H1 (cell line): ENCODE results near the gene ZNF70. TPM values are rescaled to one million over a fixed set of nuclear protein-coding genes. Genes with fewer than 3 reads are reported as not detected.

Experiments
- CTCF ChIA-PET: fragments of 300-600 bp; sonication (Branson Sonifier 250); formaldehyde crosslinking; loops from one replicate; lab custom pipeline; 2021; ENCODE audit not compliant: partially characterized antibody; lab: Charles Lee
- POLR2A ChIA-PET: fragments of 300-600 bp; sonication (Branson Sonifier 250); formaldehyde crosslinking; loops from one replicate; lab custom pipeline; 2021; ENCODE audit warnings: inconsistent platforms; ENCODE audit not compliant: partially characterized antibody; lab: Charles Lee
- DNase-seq, 2 experiments: peaks; one replicate each; pipeline versions ENCODE4 v3.0.0 to v3.0.0-alpha.2; 2010 to 2022; ENCODE audit warnings: low spot score in 2 of 2, low read depth in 1 of 2, mixed read lengths in 1 of 2
- FAIRE-seq: peaks from 2 replicates; lab custom pipeline; 2011; peaks lifted over from hg19 to GRCh38; lab: Jason Lieb, UNC
- H2AFZ ChIP-seq: 2 replicates; pipeline ENCODE4 v1.8.1; 2012; ENCODE audit warnings: low read length, inconsistent platforms
- H2AK5ac ChIP-seq: 2 replicates; pipeline ENCODE4 v1.6.1; 2013; ENCODE audit warnings: low read depth, low read length
- H2BK120ac ChIP-seq: replicated peaks from 2 replicates; pipeline ENCODE3; 2013; ENCODE audit warnings: low read depth, low read length, inconsistent platforms
- H2BK12ac ChIP-seq: 2 replicates; pipeline ENCODE4 v1.6.1; 2013; ENCODE audit warnings: low read depth, low read length
- H2BK15ac ChIP-seq: 2 replicates; pipeline ENCODE4 v1.6.1; 2013; ENCODE audit warnings: low read length
- H2BK20ac ChIP-seq: 2 replicates; pipeline ENCODE4 v1.6.1; 2013; ENCODE audit warnings: low read length
- H2BK5ac ChIP-seq: 2 replicates; pipeline ENCODE4 v1.6.1; 2013; ENCODE audit warnings: low read depth, low read length
- H3K14ac ChIP-seq: 2 replicates; pipeline ENCODE4 v1.6.1; 2013; ENCODE audit warnings: inconsistent platforms; ENCODE audit not compliant: insufficient read length
- H3K18ac ChIP-seq: 2 replicates; pipeline ENCODE4 v1.6.1; 2013; ENCODE audit warnings: low read length; ENCODE audit errors: extremely low read depth
- H3K23ac ChIP-seq: 2 replicates; pipeline ENCODE4 v1.6.1; 2013; ENCODE audit warnings: inconsistent platforms; ENCODE audit not compliant: insufficient read length
- H3K23me2 ChIP-seq: 2 replicates; pipeline ENCODE4 v1.6.1; 2013; ENCODE audit warnings: low read depth, low read length
- H3K27ac ChIP-seq: 2 replicates; pipeline ENCODE4 v1.6.1; 2011; ENCODE audit warnings: low read depth, low read length, inconsistent platforms
- H3K27me3 ChIP-seq, 4 experiments: replicated peaks in 1 of 4; 1 replicate in 1 of 4; 2 replicates in 3 of 4; pipeline versions ENCODE4 v1.6.1 to v1.8.1; 2011 to 2013; ENCODE audit warnings: low read length in 3 of 4, mild to moderate bottlenecking in 3 of 4, inconsistent platforms in 2 of 4, mixed read lengths in 2 of 4, moderate library complexity in 1 of 4; ENCODE audit not compliant: control insufficient read depth in 3 of 4, insufficient read depth in 3 of 4; ENCODE audit errors: extremely low read depth in 1 of 4
- H3K36me3 ChIP-seq, 4 experiments: 2 replicates each; pipeline versions ENCODE4 v1.6.1 to v1.8.1; 2011 to 2013; ENCODE audit warnings: mild to moderate bottlenecking in 4 of 4, low read length in 3 of 4, moderate library complexity in 2 of 4, control low read depth in 1 of 4, inconsistent platforms in 1 of 4; ENCODE audit not compliant: insufficient read depth in 4 of 4, control insufficient read depth in 2 of 4
- H3K4ac ChIP-seq: replicated peaks from 2 replicates; pipeline ENCODE3; 2013; ENCODE audit warnings: low read length, low read depth, mixed read lengths, inconsistent platforms; ENCODE audit not compliant: insufficient read length
- H3K4me1 ChIP-seq, 4 experiments: replicated peaks in 1 of 4; 1 replicate in 1 of 4; 2 replicates in 3 of 4; pipeline versions ENCODE4 v1.6.1 to v1.8.1; 2011 to 2013; ENCODE audit warnings: low read length in 3 of 4, inconsistent platforms in 2 of 4, mixed read lengths in 1 of 4; ENCODE audit not compliant: insufficient read depth in 4 of 4, control insufficient read depth in 3 of 4
- H3K4me2 ChIP-seq, 2 experiments: 2 replicates each; pipeline versions ENCODE4 v1.6.1 to v1.8.1; 2011 to 2013; ENCODE audit warnings: low read depth in 2 of 2, low read length in 2 of 2, control low read depth in 1 of 2, inconsistent platforms in 1 of 2, mild to moderate bottlenecking in 1 of 2; ENCODE audit not compliant: insufficient read depth in 1 of 2
- H3K4me3 ChIP-seq, 4 experiments: fragments of 200-600, 300-600 bp in 1 of 4; sonication (generic), shearing (Covaris generic), sonication (Bioruptor Twin) in 1 of 4; 2 replicates each; pipeline versions ENCODE4 v1.5.1 to v1.8.1; 2011 to 2016; ENCODE audit warnings: low read length in 4 of 4, low read depth in 3 of 4, control low read depth in 2 of 4, inconsistent platforms in 2 of 4, mild to moderate bottlenecking in 2 of 4, mixed read lengths in 1 of 4, moderate library complexity in 1 of 4; ENCODE audit not compliant: insufficient read depth in 2 of 4; ENCODE audit errors: extremely low read depth in 1 of 4
- H3K56ac ChIP-seq: replicated peaks from 2 replicates; pipeline ENCODE3; 2013; ENCODE audit warnings: low read depth, mild to moderate bottlenecking, mixed read lengths, low read length, inconsistent platforms; ENCODE audit not compliant: insufficient read length
- H3K79me1 ChIP-seq: 2 replicates; pipeline ENCODE4 v1.6.1; 2013; ENCODE audit warnings: low read depth, low read length, control low read depth
- H3K79me2 ChIP-seq, 2 experiments: 2 replicates each; pipeline versions ENCODE4 v1.6.1 to v1.8.1; 2012 to 2013; ENCODE audit warnings: low read length in 2 of 2, mild to moderate bottlenecking in 2 of 2, inconsistent platforms in 1 of 2; ENCODE audit not compliant: insufficient read depth in 2 of 2, control insufficient read depth in 1 of 2
- H3K9ac ChIP-seq, 4 experiments: replicated peaks in 1 of 4; 1 replicate in 1 of 4; 2 replicates in 3 of 4; pipeline versions ENCODE4 v1.6.1 to v1.8.1; 2011 to 2013; ENCODE audit warnings: low read depth in 3 of 4, low read length in 3 of 4, control low read depth in 2 of 4, mild to moderate bottlenecking in 2 of 4, moderate library complexity in 2 of 4, inconsistent platforms in 1 of 4; ENCODE audit errors: extremely low read depth in 1 of 4
- H3K9me3 ChIP-seq, 2 experiments: 2 replicates each; pipeline versions ENCODE4 v1.6.1 to v1.8.1; 2012 to 2013; ENCODE audit warnings: mild to moderate bottlenecking in 2 of 2, moderate library complexity in 2 of 2, control low read depth in 1 of 2, inconsistent platforms in 1 of 2, low read depth in 1 of 2, low read length in 1 of 2, mixed read lengths in 1 of 2; ENCODE audit not compliant: insufficient read depth in 2 of 2
- H4K20me1 ChIP-seq, 2 experiments: replicated peaks in 1 of 2; 2 replicates each; pipeline versions ENCODE3 to v1.8.1; 2011 to 2013; ENCODE audit warnings: inconsistent platforms in 2 of 2, low read length in 2 of 2, mild to moderate bottlenecking in 1 of 2; ENCODE audit not compliant: insufficient read depth in 2 of 2, control insufficient read depth in 1 of 2
- H4K5ac ChIP-seq: 2 replicates; pipeline ENCODE4 v1.6.1; 2013; ENCODE audit warnings: low read length, low read depth, mixed read lengths, inconsistent platforms; ENCODE audit not compliant: insufficient read length
- H4K8ac ChIP-seq: 2 replicates; pipeline ENCODE4 v1.8.0; 2013; ENCODE audit warnings: mild to moderate bottlenecking, moderate library complexity, low read length, inconsistent platforms; ENCODE audit not compliant: insufficient read depth; ENCODE audit errors: extremely low read depth
- H4K91ac ChIP-seq: replicated peaks from 2 replicates; pipeline ENCODE3; 2013; ENCODE audit warnings: low read length, mixed read lengths, inconsistent platforms; ENCODE audit not compliant: insufficient read length
- RBBP5 ChIP-seq: IDR thresholded peaks from 2 replicates; pipeline ENCODE4 v1.7.1; 2012; ENCODE audit warnings: low read depth, mild to moderate bottlenecking, inconsistent platforms, low read length, moderate library complexity, borderline replicate concordance
- SRF ChIP-seq: IDR thresholded peaks from 2 replicates; pipeline ENCODE4 v1.6.1; 2011; ENCODE audit warnings: mild to moderate bottlenecking, low read depth, low read length, moderate library complexity
- ZNF274 ChIP-seq: IDR thresholded peaks from 2 replicates; pipeline ENCODE4 v1.7.0; 2012; ENCODE audit warnings: low read length, borderline replicate concordance; ENCODE audit errors: extremely low read depth
- WGBS, 2 experiments: shearing (Covaris generic) in 1 of 2; methylation state at CpG; one replicate each; pipeline versions ENCODE4 v1.1.6 to v1.1.7; 2013 to 2015; ENCODE audit warnings: low lambda C conversion rate in 2 of 2, mixed read lengths in 2 of 2, inconsistent platforms in 1 of 2, low coverage in 1 of 2, missing lambda C conversion rate in 1 of 2; ENCODE audit not compliant: insufficient replicate concordance in 2 of 2, insufficient coverage in 1 of 2, insufficient read length in 1 of 2; ENCODE audit errors: extremely low coverage in 1 of 2, missing lambda C conversion rate in 1 of 2; 5-methylcytosine and 5-hydroxymethylcytosine counted together
- polyA plus RNA-seq, 7 experiments: library from polyadenylated mRNA; depleted of rRNA in 3 of 7; stranded (reverse) in 5 of 7; unstranded in 2 of 7; fragments of >200 nt in 5 of 7; fragments of 200-250 nt in 2 of 7; gene quantifications; 1 replicate in 5 of 7; 2 replicates in 1 of 7; 4 replicates in 1 of 7; pipeline versions ENCODE4 v1.2.1 to v1.2.3, GENCODE V29; 2011 to 2013; ENCODE audit warnings: missing spikeins in 2 of 7, mixed read lengths in 2 of 7
- total RNA-seq: library from RNA; stranded (reverse); fragmentation: NEBNext Ultra II Directional; extraction: Animal tissue kit (Norgen Biotek cat#: 25700); gene quantifications from 2 replicates; pipeline ENCODE4 v1.2.1, GENCODE V29; 2021
- TF ChIP-seq, protein P1 (sequence below): IDR thresholded peaks from 2 replicates; pipeline ENCODE4 v1.6.1; 2011; ENCODE audit warnings: low read length, improper control_type of control experiment

The ZNF70 gene
- total and polyA plus RNA-seq, 2 of the 8 experiments (the other 6 are each of a cell fraction or from before 2014, with no cell fraction given), result 1.1 to 2.6 TPM

DNA sequence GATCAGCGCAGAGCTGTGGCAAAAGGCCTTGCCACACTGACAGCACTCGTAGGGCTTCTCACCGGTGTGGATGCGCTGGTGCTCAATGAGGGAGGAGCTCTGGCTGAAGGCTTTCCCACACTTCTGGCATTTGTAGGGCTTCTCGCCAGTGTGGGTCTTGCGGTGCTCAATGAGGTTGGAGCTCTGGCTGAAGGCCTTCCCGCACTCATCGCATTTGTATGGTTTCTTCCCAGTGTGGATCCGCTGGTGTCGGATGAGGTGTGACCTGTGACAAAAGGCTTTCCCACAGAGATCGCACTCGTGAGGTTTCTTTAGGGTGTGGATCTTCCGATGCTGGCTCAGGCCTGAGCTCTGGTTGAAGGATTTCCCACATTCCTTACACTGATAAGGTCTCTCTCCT, 6.9 kb downstream of the ZNF70 start:
- no peak overlapping the region for H4K5ac ChIP-seq
- H3K4me3 ChIP-seq, result no peak overlapping the region
- WGBS, 2 experiments, result 85% methylated on average over 13 of the region's 13 CpGs; no CpG with 5 or more reads in 1 of the 2 experiments
- peaks cover 0 to 9% (median 2%) of the 10 kb centered on the region in 4 experiments; a peak in 3 of 8 replicates for H3K36me3 ChIP-seq
- FAIRE-seq, result no peak
- H2AFZ ChIP-seq, result no peak overlapping the region
- H3K27ac ChIP-seq, result no peak overlapping the region
- no peak overlapping the region for H3K14ac ChIP-seq
- no peaks in the 10 kb centered on the region for H3K27me3 ChIP-seq
- no peak overlapping the region for H3K23ac ChIP-seq
- no peak overlapping the region for H4K8ac ChIP-seq
- H3K4me1 ChIP-seq, result no peaks in the 10 kb centered on the region
- ChIA-PET POLR2A (interaction anchor here (1.2 kb wide), 1 partner anchor 27 kb away, joined by 3 read pairs; no protein-coding TSS in a partner anchor), CTCF (interaction anchor here (0.6 to 1.4 kb wide), 7 partner anchors 13 to 1837 kb away, joined by 3 to 4 read pairs (median 3); no protein-coding TSS in a partner anchor)
- H2BK12ac ChIP-seq, result no peak overlapping the region
- DNase-seq, result no peak
- H2BK120ac ChIP-seq, result no peak overlapping the region
- no peak overlapping the region for H2BK5ac ChIP-seq
- H4K91ac ChIP-seq, result no peak overlapping the region
- H4K20me1 ChIP-seq, result peaks cover 0 to 5% of the 10 kb centered on the region in 2 experiments
- H3K9ac ChIP-seq, result no peak overlapping the region
- H3K23me2 ChIP-seq, result no peaks in the 10 kb centered on the region
- H3K18ac ChIP-seq, result no peak overlapping the region
- no peak overlapping the region for H3K4me2 ChIP-seq
- no peaks in the 10 kb centered on the region for H3K9me3 ChIP-seq
- H3K4ac ChIP-seq, result no peak overlapping the region
- no peak overlapping the region for H2BK15ac ChIP-seq
- no peaks in the 10 kb centered on the region for H3K79me2 ChIP-seq
- TF ChIP-seq ZNF274, result no peak
- TF ChIP-seq SRF, result no peak
- TF ChIP-seq RBBP5, result no peak
- TF ChIP-seq, protein P1, sequence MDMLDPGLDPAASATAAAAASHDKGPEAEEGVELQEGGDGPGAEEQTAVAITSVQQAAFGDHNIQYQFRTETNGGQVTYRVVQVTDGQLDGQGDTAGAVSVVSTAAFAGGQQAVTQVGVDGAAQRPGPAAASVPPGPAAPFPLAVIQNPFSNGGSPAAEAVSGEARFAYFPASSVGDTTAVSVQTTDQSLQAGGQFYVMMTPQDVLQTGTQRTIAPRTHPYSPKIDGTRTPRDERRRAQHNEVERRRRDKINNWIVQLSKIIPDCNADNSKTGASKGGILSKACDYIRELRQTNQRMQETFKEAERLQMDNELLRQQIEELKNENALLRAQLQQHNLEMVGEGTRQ, result no peak
- TF ChIP-seq, all 59 proteins: peak for 0
- Histone ChIP-seq H2AK5ac (no peak overlapping the region), H3K56ac (no peak overlapping the region), H3K79me1 (no peaks in the 10 kb centered on the region), H2BK20ac (no peak overlapping the region)
